HepG2 (cell line): Measurements from ENCODE around the gene RAD23A. TPM values are rescaled to one million over a fixed set of nuclear protein-coding genes. Genes with fewer than 3 reads are reported as not detected.

Experiments used
- ATF1 ChIP-seq: IDR thresholded peaks from 2 replicates; pipeline ENCODE4 v1.6.1; 2016; ENCODE audit warnings: mild to moderate bottlenecking, control low read depth
- FIP1L1 ChIP-seq: fragments of 200-400 bp; formaldehyde crosslinking; IDR thresholded peaks from 2 replicates; pipeline ENCODE4 v1.6.1; 2018; ENCODE audit warnings: low read depth, mild to moderate bottlenecking, low read length, moderate library complexity, borderline replicate concordance; ENCODE audit not compliant: insufficient read depth
- SIN3A ChIP-seq: IDR thresholded peaks from 2 replicates; pipeline ENCODE4 v1.6.1; 2011; ENCODE audit warnings: low read depth, mild to moderate bottlenecking, control low read depth, low read length, borderline replicate concordance
- SNAI1 ChIP-seq: sonication (generic); formaldehyde crosslinking; IDR thresholded peaks from 2 replicates; pipeline ENCODE4 v1.5.0; 2020; ENCODE audit warnings: mild to moderate bottlenecking, missing genetic modification reagents, borderline replicate concordance
- SPEN ChIP-seq: sonication (generic); formaldehyde crosslinking; IDR thresholded peaks from 2 replicates; pipeline ENCODE4 v1.5.1; 2020; ENCODE audit warnings: low read depth, mild to moderate bottlenecking, missing genetic modification reagents
- TGIF2 ChIP-seq: IDR thresholded peaks from 2 replicates; pipeline ENCODE4 v1.6.1; 2016; ENCODE audit warnings: control low read depth, missing compliant biosample characterization
- ZNF24 ChIP-seq: fragments of 450-650 bp; IDR thresholded peaks from 2 replicates; pipeline ENCODE4 v1.6.1; 2017; ENCODE audit warnings: antibody characterized with exemption, mild to moderate bottlenecking
- ZNF260 ChIP-seq: sonication (generic); formaldehyde crosslinking; IDR thresholded peaks from 2 replicates; pipeline ENCODE4 v1.4.0; 2020; ENCODE audit warnings: missing genetic modification reagents, low read depth, mild to moderate bottlenecking, borderline replicate concordance
- ZNF335 ChIP-seq: sonication (generic); formaldehyde crosslinking; IDR thresholded peaks from 2 replicates; pipeline ENCODE4 v1.4.0; 2020; ENCODE audit warnings: missing genetic modification reagents
- polyA plus RNA-seq, 8 experiments: library from polyadenylated mRNA; depleted of rRNA in 3 of 8; stranded (reverse) in 7 of 8; unstranded in 1 of 8; fragments of >200 nt; fragmentation: Illumina TruSeq in 4 of 8; extraction: Trizol in 4 of 8; gene quantifications; 2 replicates each; pipeline versions ENCODE4 v1.2.1 to v1.2.3, GENCODE V29; 2011 to 2016; ENCODE audit warnings: low read depth in 4 of 8, missing spikeins in 1 of 8, mixed read lengths in 1 of 8; ENCODE audit not compliant: insufficient read depth in 1 of 8
- total RNA-seq, 5 experiments: library from RNA; depleted of rRNA; stranded (reverse); fragments of >200 nt; fragmentation: Illumina TruSeq; extraction: Trizol; gene quantifications; 2 replicates each; pipeline ENCODE4 v1.2.3, GENCODE V29; 2016; ENCODE audit warnings: low read depth in 1 of 5
- TF ChIP-seq, protein P1 (sequence below): IDR thresholded peaks from 2 replicates; pipeline ENCODE4 v1.6.1; 2016; ENCODE audit warnings: missing genetic modification reagents, missing compliant biosample characterization
- TF ChIP-seq, protein P2 (sequence below): IDR thresholded peaks from 2 replicates; pipeline ENCODE4 v1.6.1; 2016; ENCODE audit warnings: control low read depth
- TF ChIP-seq, protein P3 (sequence below): sonication (generic); formaldehyde crosslinking; IDR thresholded peaks from 2 replicates; pipeline ENCODE4 v1.5.1; 2020; ENCODE audit warnings: mild to moderate bottlenecking, missing genetic modification reagents, borderline replicate concordance
- TF ChIP-seq, protein P4 (sequence below): IDR thresholded peaks from 2 replicates; pipeline ENCODE4 v1.6.1; 2018; ENCODE audit warnings: missing genetic modification reagents, mild to moderate bottlenecking, missing compliant biosample characterization
- TF ChIP-seq, protein P5 (sequence below): sonication (generic); formaldehyde crosslinking; IDR thresholded peaks from 2 replicates; pipeline ENCODE4 v1.8.1; 2023; ENCODE audit warnings: mild to moderate bottlenecking, moderate library complexity, missing genetic modification reagents
- TF ChIP-seq, protein P6 (sequence below): sonication (generic); formaldehyde crosslinking; IDR thresholded peaks from 2 replicates; pipeline ENCODE4 v1.4.0; 2020; ENCODE audit warnings: mild to moderate bottlenecking, low read depth, missing genetic modification reagents

The RAD23A gene
- total and polyA plus RNA-seq, 2 of the 13 experiments (the other 11 are each of a cell fraction or from before 2014, with no cell fraction given), result 42.5 to 54.2 TPM

DNA sequence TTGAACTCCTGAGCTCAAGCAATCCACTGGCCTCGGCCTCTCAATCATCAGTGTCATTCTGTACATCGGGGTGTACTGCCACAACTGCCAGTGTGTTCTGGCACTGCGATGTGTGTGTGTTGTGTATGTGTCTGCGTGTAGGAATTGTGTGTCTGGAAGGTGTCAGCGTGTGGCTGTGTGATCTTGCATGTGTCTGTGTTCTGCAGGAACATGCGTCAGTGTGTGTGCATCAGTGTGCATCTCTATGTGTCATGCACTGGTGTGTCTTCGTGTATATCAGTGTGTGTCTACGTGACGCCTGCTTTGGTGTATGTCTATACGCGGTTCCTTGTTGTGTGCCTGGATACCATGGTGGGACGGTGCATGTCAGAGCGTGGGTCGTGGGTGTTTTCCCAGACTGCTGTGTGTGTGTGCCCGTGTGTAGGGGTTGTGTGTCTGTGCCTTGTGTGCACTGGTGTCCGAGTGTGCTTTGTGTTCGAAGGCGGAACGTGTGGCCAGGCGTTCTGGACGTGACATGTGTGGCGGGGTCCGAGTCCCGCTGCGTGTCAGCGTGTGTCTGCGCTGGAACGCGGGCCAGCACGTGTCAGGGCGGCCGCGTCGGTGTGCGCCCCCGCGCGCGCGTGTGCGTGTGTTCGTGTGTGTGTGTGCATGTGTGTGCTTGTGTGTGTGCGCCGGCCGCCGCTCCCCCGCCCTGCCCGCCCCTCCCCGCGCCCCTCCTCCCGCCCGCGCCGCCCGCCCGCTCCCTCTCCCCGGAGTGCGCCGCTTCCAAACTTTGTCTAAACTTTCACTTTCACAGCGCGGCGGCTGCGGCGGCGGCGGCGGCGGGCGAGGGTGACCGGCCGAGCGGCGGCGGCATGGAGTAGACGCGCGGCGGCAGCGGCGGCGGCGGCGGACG lies 49.3 kb downstream of the RAD23A start, which contains the start of gene NFIX (continued):
- TF ChIP-seq ZNF335 (CRISPR knock-in tag), result no peak
- TF ChIP-seq, protein P1, sequence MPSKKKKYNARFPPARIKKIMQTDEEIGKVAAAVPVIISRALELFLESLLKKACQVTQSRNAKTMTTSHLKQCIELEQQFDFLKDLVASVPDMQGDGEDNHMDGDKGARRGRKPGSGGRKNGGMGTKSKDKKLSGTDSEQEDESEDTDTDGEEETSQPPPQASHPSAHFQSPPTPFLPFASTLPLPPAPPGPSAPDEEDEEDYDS (CRISPR knock-in tag), result no peak
- TF ChIP-seq SNAI1 (CRISPR knock-in tag), result no peak
- no peak for TF ChIP-seq TGIF2
- TF ChIP-seq ZNF24, result no peak
- TF ChIP-seq SPEN (CRISPR knock-in tag), result 0 out of 2 replicates have a peak, but pooled peaks have one; percentile 38
- TF ChIP-seq, protein P2, sequence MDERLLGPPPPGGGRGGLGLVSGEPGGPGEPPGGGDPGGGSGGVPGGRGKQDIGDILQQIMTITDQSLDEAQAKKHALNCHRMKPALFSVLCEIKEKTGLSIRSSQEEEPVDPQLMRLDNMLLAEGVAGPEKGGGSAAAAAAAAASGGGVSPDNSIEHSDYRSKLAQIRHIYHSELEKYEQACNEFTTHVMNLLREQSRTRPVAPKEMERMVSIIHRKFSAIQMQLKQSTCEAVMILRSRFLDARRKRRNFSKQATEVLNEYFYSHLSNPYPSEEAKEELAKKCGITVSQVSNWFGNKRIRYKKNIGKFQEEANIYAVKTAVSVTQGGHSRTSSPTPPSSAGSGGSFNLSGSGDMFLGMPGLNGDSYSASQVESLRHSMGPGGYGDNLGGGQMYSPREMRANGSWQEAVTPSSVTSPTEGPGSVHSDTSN (CRISPR knock-in tag), result no peak
- TF ChIP-seq ATF1 (CRISPR knock-in tag), result no peak
- TF ChIP-seq, protein P3, sequence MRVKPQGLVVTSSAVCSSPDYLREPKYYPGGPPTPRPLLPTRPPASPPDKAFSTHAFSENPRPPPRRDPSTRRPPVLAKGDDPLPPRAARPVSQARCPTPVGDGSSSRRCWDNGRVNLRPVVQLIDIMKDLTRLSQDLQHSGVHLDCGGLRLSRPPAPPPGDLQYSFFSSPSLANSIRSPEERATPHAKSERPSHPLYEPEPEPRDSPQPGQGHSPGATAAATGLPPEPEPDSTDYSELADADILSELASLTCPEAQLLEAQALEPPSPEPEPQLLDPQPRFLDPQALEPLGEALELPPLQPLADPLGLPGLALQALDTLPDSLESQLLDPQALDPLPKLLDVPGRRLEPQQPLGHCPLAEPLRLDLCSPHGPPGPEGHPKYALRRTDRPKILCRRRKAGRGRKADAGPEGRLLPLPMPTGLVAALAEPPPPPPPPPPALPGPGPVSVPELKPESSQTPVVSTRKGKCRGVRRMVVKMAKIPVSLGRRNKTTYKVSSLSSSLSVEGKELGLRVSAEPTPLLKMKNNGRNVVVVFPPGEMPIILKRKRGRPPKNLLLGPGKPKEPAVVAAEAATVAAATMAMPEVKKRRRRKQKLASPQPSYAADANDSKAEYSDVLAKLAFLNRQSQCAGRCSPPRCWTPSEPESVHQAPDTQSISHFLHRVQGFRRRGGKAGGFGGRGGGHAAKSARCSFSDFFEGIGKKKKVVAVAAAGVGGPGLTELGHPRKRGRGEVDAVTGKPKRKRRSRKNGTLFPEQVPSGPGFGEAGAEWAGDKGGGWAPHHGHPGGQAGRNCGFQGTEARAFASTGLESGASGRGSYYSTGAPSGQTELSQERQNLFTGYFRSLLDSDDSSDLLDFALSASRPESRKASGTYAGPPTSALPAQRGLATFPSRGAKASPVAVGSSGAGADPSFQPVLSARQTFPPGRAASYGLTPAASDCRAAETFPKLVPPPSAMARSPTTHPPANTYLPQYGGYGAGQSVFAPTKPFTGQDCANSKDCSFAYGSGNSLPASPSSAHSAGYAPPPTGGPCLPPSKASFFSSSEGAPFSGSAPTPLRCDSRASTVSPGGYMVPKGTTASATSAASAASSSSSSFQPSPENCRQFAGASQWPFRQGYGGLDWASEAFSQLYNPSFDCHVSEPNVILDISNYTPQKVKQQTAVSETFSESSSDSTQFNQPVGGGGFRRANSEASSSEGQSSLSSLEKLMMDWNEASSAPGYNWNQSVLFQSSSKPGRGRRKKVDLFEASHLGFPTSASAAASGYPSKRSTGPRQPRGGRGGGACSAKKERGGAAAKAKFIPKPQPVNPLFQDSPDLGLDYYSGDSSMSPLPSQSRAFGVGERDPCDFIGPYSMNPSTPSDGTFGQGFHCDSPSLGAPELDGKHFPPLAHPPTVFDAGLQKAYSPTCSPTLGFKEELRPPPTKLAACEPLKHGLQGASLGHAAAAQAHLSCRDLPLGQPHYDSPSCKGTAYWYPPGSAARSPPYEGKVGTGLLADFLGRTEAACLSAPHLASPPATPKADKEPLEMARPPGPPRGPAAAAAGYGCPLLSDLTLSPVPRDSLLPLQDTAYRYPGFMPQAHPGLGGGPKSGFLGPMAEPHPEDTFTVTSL (CRISPR knock-in tag), result no peak
- TF ChIP-seq, protein P4, sequence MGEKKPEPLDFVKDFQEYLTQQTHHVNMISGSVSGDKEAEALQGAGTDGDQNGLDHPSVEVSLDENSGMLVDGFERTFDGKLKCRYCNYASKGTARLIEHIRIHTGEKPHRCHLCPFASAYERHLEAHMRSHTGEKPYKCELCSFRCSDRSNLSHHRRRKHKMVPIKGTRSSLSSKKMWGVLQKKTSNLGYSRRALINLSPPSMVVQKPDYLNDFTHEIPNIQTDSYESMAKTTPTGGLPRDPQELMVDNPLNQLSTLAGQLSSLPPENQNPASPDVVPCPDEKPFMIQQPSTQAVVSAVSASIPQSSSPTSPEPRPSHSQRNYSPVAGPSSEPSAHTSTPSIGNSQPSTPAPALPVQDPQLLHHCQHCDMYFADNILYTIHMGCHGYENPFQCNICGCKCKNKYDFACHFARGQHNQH (CRISPR knock-in tag), result no peak
- TF ChIP-seq FIP1L1, result no peak
- no peak for TF ChIP-seq ZNF260 (CRISPR knock-in tag)
- TF ChIP-seq, protein P5, sequence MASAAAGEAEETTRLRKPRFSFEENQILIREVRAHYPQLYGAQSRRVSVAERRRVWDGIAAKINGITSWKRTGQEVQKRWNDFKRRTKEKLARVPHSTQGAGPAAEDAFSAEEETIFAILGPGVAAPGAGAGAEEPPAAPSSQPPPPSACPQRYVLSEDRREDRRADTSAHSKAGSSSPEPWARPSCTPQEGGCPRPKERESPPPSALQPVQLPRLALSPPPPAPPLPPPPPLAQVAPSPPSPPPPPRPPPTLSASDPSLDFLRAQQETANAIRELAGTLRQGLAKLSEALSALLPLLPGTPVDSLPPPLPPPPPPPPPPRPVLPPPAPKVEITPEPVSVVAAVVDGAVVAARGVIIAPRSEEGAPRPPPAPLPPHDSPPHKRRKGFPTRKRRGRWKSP (CRISPR knock-in tag), result peak; percentile 35; the same call in 1 of the 2 replicates
- TF ChIP-seq, protein P6, sequence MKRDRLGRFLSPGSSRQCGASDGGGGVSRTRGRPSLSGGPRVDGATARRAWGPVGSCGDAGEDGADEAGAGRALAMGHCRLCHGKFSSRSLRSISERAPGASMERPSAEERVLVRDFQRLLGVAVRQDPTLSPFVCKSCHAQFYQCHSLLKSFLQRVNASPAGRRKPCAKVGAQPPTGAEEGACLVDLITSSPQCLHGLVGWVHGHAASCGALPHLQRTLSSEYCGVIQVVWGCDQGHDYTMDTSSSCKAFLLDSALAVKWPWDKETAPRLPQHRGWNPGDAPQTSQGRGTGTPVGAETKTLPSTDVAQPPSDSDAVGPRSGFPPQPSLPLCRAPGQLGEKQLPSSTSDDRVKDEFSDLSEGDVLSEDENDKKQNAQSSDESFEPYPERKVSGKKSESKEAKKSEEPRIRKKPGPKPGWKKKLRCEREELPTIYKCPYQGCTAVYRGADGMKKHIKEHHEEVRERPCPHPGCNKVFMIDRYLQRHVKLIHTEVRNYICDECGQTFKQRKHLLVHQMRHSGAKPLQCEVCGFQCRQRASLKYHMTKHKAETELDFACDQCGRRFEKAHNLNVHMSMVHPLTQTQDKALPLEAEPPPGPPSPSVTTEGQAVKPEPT, result no peak
- 0 out of 2 replicates have a peak, but pooled peaks have one; percentile 25 for TF ChIP-seq SIN3A
